22Rv1 (cell line): ENCODE measurements around the gene UBR3.

ENCODE experiments used
- ZFX ChIP-seq: fragments of 450-650 bp; IDR thresholded peaks from 2 replicates; pipeline ENCODE4 v1.6.1; 2017; ENCODE audit warnings: antibody characterized with exemption, borderline replicate concordance
- TF ChIP-seq, protein P1 (sequence below): fragments of 450-650 bp; IDR thresholded peaks from 2 replicates; pipeline ENCODE4 v1.5.1; 2017; ENCODE audit warnings: mild to moderate bottlenecking

GRCh38 chr2:170052151-170052550 lies 224.9 kb downstream of the UBR3 start:
- TF ChIP-seq, protein P1, sequence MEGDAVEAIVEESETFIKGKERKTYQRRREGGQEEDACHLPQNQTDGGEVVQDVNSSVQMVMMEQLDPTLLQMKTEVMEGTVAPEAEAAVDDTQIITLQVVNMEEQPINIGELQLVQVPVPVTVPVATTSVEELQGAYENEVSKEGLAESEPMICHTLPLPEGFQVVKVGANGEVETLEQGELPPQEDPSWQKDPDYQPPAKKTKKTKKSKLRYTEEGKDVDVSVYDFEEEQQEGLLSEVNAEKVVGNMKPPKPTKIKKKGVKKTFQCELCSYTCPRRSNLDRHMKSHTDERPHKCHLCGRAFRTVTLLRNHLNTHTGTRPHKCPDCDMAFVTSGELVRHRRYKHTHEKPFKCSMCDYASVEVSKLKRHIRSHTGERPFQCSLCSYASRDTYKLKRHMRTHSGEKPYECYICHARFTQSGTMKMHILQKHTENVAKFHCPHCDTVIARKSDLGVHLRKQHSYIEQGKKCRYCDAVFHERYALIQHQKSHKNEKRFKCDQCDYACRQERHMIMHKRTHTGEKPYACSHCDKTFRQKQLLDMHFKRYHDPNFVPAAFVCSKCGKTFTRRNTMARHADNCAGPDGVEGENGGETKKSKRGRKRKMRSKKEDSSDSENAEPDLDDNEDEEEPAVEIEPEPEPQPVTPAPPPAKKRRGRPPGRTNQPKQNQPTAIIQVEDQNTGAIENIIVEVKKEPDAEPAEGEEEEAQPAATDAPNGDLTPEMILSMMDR = no peak
- no peak for TF ChIP-seq ZFX
